ENCODE results near the gene COX4I1.

DNA sequence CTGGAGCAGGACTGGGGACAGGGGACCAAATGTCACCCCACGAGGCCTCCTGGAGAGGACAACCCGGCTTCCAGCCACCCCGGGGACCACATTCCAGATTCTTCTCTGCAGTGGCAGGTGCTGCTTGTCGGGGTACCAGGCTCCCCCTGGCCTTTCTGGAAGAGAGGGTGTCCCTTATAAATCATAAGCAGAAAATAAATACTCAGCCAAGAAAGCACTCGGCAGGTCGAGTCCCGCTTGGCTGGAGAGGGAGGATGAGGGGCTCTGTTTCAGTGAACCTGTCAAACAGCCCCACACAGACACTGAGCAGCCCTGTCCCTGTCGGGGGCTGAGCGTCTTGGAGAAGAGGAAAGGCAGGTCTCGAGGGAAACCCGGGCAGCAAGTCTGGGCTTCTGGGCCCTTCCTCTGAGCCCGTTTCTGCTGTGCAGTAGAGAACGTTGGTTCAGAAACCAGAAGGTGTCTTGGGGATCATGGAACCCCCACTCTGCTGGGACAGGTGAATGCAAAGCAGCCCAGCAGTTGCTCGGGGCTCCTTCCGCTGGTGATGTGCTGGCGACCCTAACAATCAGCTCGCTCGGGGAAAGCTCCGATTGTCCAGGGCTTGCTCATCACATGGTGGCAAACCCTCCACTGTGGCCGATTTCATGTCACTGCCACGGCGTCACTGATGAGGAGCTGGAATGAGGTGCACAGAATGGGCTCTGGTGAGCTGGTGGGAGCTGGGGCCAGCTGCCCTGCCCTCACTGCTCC lies 36.6 kb downstream of the COX4I1 start:
- TF ChIP-seq, protein P1, sequence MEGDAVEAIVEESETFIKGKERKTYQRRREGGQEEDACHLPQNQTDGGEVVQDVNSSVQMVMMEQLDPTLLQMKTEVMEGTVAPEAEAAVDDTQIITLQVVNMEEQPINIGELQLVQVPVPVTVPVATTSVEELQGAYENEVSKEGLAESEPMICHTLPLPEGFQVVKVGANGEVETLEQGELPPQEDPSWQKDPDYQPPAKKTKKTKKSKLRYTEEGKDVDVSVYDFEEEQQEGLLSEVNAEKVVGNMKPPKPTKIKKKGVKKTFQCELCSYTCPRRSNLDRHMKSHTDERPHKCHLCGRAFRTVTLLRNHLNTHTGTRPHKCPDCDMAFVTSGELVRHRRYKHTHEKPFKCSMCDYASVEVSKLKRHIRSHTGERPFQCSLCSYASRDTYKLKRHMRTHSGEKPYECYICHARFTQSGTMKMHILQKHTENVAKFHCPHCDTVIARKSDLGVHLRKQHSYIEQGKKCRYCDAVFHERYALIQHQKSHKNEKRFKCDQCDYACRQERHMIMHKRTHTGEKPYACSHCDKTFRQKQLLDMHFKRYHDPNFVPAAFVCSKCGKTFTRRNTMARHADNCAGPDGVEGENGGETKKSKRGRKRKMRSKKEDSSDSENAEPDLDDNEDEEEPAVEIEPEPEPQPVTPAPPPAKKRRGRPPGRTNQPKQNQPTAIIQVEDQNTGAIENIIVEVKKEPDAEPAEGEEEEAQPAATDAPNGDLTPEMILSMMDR (IDR thresholded peaks at IDR 0.05), result no peak
- TF ChIP-seq EZH2phosphoT487 (IDR thresholded peaks at IDR 0.05), result no peak
